ENCODE results near the gene CHN1. TPM values are rescaled to one million over a fixed set of nuclear protein-coding genes. Genes with fewer than 3 reads are reported as not detected.

CHN1 gene
- total RNA-seq, 2 experiments from 2014 or later: 5.3 to 5.6 TPM

GRCh38 chr2:174800436-174801205 lies 204.6 kb downstream of the CHN1 start:
- Histone ChIP-seq H3K4me1 (ENCODE audit: insufficient read depth, low read length) (no peaks in the 10 kb centered on the region), H3K27me3 (ENCODE audit: control insufficient read depth in 1 of 2, insufficient read depth in 2 of 2, low read length in 2 of 2) (no peaks in the 10 kb centered on the region), H3K4me3 (ENCODE audit: low read length) (no peak overlapping the region), H3K27ac (ENCODE audit: low read depth in 1 of 2, low read length in 2 of 2) (no peak overlapping the region), H3K36me3 (ENCODE audit: insufficient read depth, low read length) (no peaks in the 10 kb centered on the region), H3K9me3 (ENCODE audit: control insufficient read depth in 1 of 2, insufficient read depth in 1 of 2, low read length in 2 of 2) (no peaks in the 10 kb centered on the region)
- TF ChIP-seq CTCF (IDR thresholded peaks at IDR 0.05): no peak
- no peak overlapping the region for H3K27ac Mint-ChIP-seq
- H3K4me1 Mint-ChIP-seq (ENCODE audit: low read depth): no peaks in the 10 kb centered on the region
- intact Hi-C loops (cut with DNase I, micrococcal nuclease): no loop called here
- ChIA-PET POLR2A (interaction anchor here (0.7 kb wide), 1 partner anchor 21 kb away, joined by 7 read pairs; no protein-coding TSS in a partner anchor), CTCF (no interaction called here)
- no peaks in the 10 kb centered on the region for H3K36me3 Mint-ChIP-seq (ENCODE audit: low read depth)
- DNase-seq (no peak), ATAC-seq (ENCODE audit: poor library complexity) (no peak)
- no peak overlapping the region for H3K4me3 Mint-ChIP-seq
- H3K9me3 Mint-ChIP-seq: no peaks in the 10 kb centered on the region
- no peaks in the 10 kb centered on the region for H3K27me3 Mint-ChIP-seq

- Histone ChIP-seq H3K36me3 (ENCODE audit: insufficient read depth, low read length) (no peaks in the 10 kb centered on the region), H3K27ac (ENCODE audit: low read depth in 1 of 2, low read length in 2 of 2) (no peak overlapping the region), H3K9me3 (ENCODE audit: control insufficient read depth in 1 of 2, insufficient read depth in 1 of 2, low read length in 2 of 2) (no peaks in the 10 kb centered on the region), H3K4me3 (ENCODE audit: low read length) (no peak overlapping the region), H3K27me3 (ENCODE audit: control insufficient read depth in 1 of 2, insufficient read depth in 2 of 2, low read length in 2 of 2) (no peaks in the 10 kb centered on the region), H3K4me1 (ENCODE audit: insufficient read depth, low read length) (no peaks in the 10 kb centered on the region)
- Mint-ChIP-seq H3K36me3 (ENCODE audit: low read depth) (no peaks in the 10 kb centered on the region), H3K4me1 (ENCODE audit: low read depth) (no peaks in the 10 kb centered on the region), H3K9me3 (no peaks in the 10 kb centered on the region), H3K4me3 (no peak overlapping the region), H3K27ac (no peak overlapping the region), H3K27me3 (no peaks in the 10 kb centered on the region)
- TF ChIP-seq CTCF (IDR thresholded peaks at IDR 0.05): no peak
- no peak for DNase-seq
- CTCF ChIA-PET: no interaction called here
- no peak for ATAC-seq (ENCODE audit: poor library complexity)
- POLR2A ChIA-PET: interaction anchor here (0.9 kb wide), 1 partner anchor 35 kb away, joined by 4 read pairs; no protein-coding TSS in a partner anchor
- intact Hi-C loops (cut with DNase I, micrococcal nuclease): no loop called here
These were observed 206.4 kb downstream of the CHN1 start for GRCh38 chr2:174798801-174799200.

- Mint-ChIP-seq H3K9me3 (no peaks in the 10 kb centered on the region), H3K27me3 (no peaks in the 10 kb centered on the region), H3K4me3 (no peak overlapping the region), H3K27ac (no peak overlapping the region), H3K36me3 (ENCODE audit: low read depth) (no peaks in the 10 kb centered on the region), H3K4me1 (ENCODE audit: low read depth) (no peaks in the 10 kb centered on the region)
- Histone ChIP-seq H3K9me3 (ENCODE audit: control insufficient read depth in 1 of 2, insufficient read depth in 1 of 2, low read length in 2 of 2) (no peaks in the 10 kb centered on the region), H3K4me3 (ENCODE audit: low read length) (no peak overlapping the region), H3K27me3 (ENCODE audit: control insufficient read depth in 1 of 2, insufficient read depth in 2 of 2, low read length in 2 of 2) (no peaks in the 10 kb centered on the region), H3K27ac (ENCODE audit: low read depth in 1 of 2, low read length in 2 of 2) (no peak overlapping the region), H3K36me3 (ENCODE audit: insufficient read depth, low read length) (no peaks in the 10 kb centered on the region), H3K4me1 (ENCODE audit: insufficient read depth, low read length) (no peaks in the 10 kb centered on the region)
- intact Hi-C loops (cut with DNase I, micrococcal nuclease): no loop called here
- ATAC-seq (ENCODE audit: poor library complexity) (no peak), DNase-seq (no peak)
- no peak for TF ChIP-seq CTCF (IDR thresholded peaks at IDR 0.05)
- CTCF ChIA-PET: no interaction called here
- POLR2A ChIA-PET: no interaction called here
These were observed 207.4 kb downstream of the CHN1 start for GRCh38 chr2:174797781-174798276.

All from CD4-positive, alpha-beta T cell (primary cell).